A549 (cell line): ENCODE results near the gene SLFN12L.

Experiments
- BHLHE40 ChIP-seq: IDR thresholded peaks from 2 replicates; pipeline ENCODE4 v1.6.1; 2012; ENCODE audit warnings: low read depth, low read length, inconsistent platforms
- EHMT2 ChIP-seq: fragments of 200-600 bp; sonication (generic); IDR thresholded peaks from 2 replicates; pipeline ENCODE4 v1.6.1; 2016; ENCODE audit warnings: antibody characterized with exemption, low read depth, mild to moderate bottlenecking, moderate library complexity
- EP300 ChIP-seq, 2 experiments: fragments of >200 bp; sonication (Bioruptor Twin); formaldehyde crosslinking; IDR thresholded peaks; 2 replicates in 1 of 2; 3 replicates in 1 of 2; pipeline ENCODE4 v1.6.1; 2016 to 2017
- MYC ChIP-seq: IDR thresholded peaks from 2 replicates; pipeline ENCODE4 v1.6.1; 2012; ENCODE audit warnings: mild to moderate bottlenecking, inconsistent platforms, low read length, improper control_type of control experiment, borderline replicate concordance
- POLR2A ChIP-seq: IDR thresholded peaks from 2 replicates; pipeline ENCODE4 v1.6.1; 2012; ENCODE audit warnings: mild to moderate bottlenecking, low read length
- RAD21 ChIP-seq, 2 experiments: fragments of >200 bp in 1 of 2; sonication (Bioruptor Twin) in 1 of 2; formaldehyde crosslinking in 1 of 2; IDR thresholded peaks in 1 of 2; conservative IDR thresholded peaks in 1 of 2; 2 replicates in 1 of 2; 3 replicates in 1 of 2; pipeline ENCODE4 v1.6.1; 2012 to 2018; ENCODE audit warnings: inconsistent platforms in 1 of 2
- ZNF302 ChIP-seq: fragments of 250-450 bp; sonication (Bioruptor Pico); IDR thresholded peaks from 2 replicates; pipeline ENCODE4 v1.9.0; 2021; ENCODE audit warnings: inconsistent platforms, mild to moderate bottlenecking, moderate library complexity
- TF ChIP-seq, protein P1 (sequence below): fragments of >200 bp; sonication (Bioruptor Twin); formaldehyde crosslinking; IDR thresholded peaks from 3 replicates; pipeline ENCODE4 v1.5.1; 2016
- TF ChIP-seq, protein P2 (sequence below): IDR thresholded peaks from 2 replicates; pipeline ENCODE4 v1.6.1; 2012

- TF ChIP-seq ZNF302 (CRISPR knock-in tag) (no peak), BHLHE40 (no peak), RAD21 (conservative IDR thresholded peaks at IDR 0.05 in 1 of 2, IDR thresholded peaks at IDR 0.05 in 1 of 2) (no peak), EP300 (IDR thresholded peaks at IDR 0.05) (no peak), EHMT2 (no peak), MYC (no peak), POLR2A (no peak)
- TF ChIP-seq, protein P1, sequence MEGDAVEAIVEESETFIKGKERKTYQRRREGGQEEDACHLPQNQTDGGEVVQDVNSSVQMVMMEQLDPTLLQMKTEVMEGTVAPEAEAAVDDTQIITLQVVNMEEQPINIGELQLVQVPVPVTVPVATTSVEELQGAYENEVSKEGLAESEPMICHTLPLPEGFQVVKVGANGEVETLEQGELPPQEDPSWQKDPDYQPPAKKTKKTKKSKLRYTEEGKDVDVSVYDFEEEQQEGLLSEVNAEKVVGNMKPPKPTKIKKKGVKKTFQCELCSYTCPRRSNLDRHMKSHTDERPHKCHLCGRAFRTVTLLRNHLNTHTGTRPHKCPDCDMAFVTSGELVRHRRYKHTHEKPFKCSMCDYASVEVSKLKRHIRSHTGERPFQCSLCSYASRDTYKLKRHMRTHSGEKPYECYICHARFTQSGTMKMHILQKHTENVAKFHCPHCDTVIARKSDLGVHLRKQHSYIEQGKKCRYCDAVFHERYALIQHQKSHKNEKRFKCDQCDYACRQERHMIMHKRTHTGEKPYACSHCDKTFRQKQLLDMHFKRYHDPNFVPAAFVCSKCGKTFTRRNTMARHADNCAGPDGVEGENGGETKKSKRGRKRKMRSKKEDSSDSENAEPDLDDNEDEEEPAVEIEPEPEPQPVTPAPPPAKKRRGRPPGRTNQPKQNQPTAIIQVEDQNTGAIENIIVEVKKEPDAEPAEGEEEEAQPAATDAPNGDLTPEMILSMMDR = no peak
- TF ChIP-seq, protein P2, sequence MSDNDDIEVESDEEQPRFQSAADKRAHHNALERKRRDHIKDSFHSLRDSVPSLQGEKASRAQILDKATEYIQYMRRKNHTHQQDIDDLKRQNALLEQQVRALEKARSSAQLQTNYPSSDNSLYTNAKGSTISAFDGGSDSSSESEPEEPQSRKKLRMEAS = no peak
Observed at GRCh38 chr17:35438433-35438832, 99.0 kb downstream of the SLFN12L start.
